HG03354 (cell line): ENCODE results near the gene CD8B2.
"Not testable (repeated sequence)": the region's sequence is repeated elsewhere in the genome, so short reads cannot be mapped to it uniquely, and the experiment has no call there.

Experiments used
- ATAC-seq: cut with Tn5 transposase; IDR thresholded peaks from one replicate; pipeline ENCODE4 v1.9.1; 2021; ENCODE audit warnings: mild to moderate bottlenecking; ENCODE audit not compliant: unreplicated experiment, poor library complexity, severe bottlenecking

The CD8B2 gene

DNA sequence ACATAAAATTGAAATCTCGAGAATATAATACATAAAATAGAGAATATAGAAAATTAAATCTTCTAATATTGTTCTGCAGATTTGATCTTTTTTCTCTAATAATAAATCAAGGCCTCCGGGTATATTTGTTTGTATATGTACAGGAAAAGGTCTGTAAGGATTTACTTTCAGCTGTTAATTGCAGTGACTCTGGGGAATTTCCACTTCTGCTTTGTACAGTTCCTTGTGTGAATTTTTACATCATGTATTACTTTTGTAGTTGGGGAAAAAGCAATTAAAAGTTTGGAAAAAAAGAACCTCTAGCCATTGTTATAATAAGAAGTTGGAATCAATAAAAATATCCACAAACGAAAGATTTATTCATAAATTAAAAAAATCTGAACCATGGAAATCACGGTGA, 23.6 kb downstream of the CD8B2 start:
- not testable (repeated sequence) for ATAC-seq

DNA sequence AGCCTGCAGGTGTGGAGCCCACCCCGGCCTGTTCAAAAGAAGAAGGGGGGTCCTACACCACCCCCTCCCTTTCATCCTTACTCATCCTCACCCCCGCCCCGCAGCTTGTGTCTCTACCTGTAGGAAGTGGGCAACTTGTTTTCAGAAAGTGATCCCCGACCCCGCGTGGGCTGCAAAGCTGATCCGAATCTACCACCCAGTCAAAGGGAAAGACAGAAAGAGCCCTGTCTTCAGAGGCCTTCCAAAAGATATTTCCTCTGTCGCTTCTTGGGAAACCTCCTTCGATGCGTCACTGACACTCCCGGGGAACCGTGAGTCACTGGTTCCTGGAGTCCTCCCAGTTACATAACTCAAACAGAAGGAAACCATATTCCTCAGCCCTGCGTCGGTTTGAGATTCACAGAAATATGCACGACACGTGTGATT, 24.3 kb downstream of the CD8B2 start:
- not testable (repeated sequence) for ATAC-seq

DNA sequence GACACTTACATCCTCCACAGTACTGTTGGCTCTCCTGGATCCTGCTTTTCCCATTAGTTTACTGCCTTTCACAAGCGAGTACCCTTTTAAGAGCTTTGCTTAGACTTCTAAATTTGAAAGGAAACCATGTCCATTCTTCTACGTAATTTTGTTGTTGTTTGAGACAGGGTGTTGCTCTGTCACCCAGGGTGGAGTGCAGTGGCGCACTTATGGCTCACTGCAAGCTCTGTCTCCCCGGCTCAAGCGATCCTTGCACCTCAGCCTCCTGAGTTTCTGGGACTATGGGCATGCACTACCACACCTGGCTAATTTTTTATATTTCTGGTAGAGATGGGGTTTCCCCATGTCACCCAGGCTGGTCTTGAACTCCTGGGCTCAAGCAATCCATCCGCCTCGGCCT, 24.8 kb downstream of the CD8B2 start:
- ATAC-seq, result not testable (repeated sequence)

DNA sequence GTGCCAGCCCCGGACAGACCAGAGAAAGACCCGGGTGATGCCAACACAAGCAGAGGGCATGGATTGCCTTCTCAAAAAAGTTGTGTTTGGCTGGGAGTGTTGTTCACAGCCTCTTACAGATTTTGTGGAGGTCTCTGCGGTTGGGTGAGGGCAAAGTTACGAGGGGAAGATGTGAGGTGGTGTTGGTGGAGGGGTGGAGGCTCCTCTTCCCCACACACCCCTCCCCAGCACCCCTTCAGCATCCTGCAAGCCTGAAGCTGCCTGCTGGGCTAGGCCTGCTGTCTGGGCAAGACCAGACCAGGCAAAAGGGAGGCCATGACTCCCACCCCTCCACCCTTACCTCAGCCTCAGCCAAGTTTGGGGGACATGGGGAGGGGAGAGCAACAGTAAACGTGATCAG, 26.2 kb downstream of the CD8B2 start:
- ATAC-seq, result not testable (repeated sequence)

DNA sequence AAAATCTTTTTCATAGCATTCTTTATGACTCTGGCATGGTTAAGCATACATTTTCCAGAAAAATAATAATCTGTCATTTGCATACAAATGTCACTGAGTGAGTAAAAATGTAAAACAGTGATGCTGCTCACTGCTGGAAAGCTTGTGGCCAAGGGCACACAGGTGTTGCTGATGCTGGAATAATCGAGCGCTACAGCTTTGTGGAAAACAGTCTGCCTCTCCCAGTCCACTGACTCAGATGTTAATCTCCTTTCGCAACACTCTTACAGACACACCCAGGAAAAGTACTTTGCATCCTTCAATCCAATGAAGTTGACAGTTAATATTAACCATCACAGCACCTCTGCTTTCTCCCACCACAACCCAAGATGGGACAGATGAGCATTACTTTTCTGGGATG, 27.7 kb downstream of the CD8B2 start:
- ATAC-seq, result not testable (repeated sequence)

DNA sequence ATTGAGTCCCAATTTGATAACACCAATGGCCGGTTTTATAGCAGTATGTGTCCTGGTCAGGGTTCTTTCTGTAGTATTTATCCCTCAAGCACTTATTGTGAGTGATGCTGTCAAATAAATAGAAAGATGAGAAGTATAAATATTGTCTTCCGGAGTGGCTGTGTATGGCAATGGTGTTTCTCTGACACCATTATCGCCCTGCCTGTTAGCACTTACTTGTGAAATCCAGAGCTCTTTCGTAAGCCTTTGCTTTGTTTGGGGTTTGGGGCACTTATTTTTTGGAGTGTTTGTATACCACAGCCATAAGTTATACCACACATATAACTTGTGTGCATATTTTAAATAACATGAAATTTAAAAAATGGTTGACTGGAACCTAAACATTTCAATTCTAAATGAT, 29.3 kb downstream of the CD8B2 start:
- ATAC-seq, result no peak

DNA sequence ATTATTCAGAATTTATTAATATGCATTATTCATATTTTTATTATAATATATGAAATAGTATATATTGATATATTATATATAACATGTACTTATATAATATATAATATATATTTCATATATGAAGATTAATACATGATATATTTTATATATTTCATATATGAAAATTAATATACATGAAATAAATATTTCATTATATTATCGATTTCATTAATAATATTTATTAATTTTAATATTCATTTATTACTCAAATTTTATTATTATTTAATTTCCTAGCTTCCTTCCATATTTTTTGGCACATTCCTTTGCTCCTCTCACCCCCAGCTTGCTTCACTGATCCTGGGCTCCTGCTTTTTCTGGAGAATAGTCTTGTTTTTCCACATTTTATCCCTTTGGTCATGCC, 29.7 kb downstream of the CD8B2 start:
- ATAC-seq, result no peak

DNA sequence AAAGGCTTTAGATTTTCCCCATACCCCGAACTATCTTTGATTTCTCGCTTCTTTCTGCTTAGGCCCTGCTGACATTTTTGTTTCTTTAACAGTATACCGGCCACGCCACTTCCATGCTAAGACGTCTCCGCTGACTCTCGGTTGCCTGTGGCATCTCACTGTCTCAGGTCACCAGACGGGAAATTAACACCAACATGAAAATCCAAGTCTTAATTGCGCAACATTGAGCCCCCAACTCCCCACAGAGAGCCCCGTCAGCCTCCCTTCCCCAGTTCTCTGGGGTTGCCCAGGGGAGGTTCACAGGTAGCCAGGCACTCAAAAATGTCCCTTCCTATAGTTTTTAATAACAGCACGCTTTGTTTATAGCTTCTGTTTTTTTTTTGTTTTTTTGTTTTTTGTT, 30.2 kb downstream of the CD8B2 start:
- no peak for ATAC-seq

DNA sequence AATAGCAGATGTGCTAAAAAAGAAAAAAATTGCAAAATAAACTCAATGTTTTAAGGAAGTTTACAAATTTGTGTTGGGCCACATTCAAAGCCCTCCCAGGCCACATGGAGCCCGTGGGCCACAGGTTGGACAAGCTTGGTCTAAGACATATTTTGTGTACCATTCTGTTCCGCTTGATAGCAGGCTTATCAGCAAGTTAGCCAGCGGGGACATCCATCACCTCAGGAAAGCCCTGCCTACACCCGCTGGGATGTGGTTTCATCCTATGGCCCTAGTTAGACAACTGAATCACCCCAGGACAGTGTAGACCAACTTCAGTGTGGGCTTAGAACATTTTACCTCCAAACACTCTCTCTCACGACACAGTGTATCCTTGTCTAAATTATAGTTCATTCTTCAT, 32.6 kb downstream of the CD8B2 start:
- ATAC-seq, result no peak

DNA sequence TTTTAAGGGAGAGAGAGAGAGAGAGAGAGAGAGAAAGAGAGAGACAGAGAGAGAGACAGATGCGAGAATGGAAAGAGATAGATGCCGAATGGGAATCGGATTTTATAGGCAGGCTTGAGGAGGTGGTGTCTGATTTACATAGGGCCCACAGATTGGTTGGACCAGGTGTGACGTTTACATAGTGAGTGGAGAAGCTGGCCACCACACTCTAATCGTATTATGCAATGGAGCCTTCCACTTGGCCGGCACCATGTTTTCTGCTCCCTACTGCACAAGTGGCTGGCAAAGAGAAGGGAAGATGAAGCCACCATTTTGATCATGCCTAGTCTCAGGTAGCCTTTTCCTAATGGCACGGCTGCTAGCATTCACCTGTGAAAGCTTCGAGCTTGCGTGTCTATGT, 33.9 kb downstream of the CD8B2 start:
- no peak for ATAC-seq

DNA sequence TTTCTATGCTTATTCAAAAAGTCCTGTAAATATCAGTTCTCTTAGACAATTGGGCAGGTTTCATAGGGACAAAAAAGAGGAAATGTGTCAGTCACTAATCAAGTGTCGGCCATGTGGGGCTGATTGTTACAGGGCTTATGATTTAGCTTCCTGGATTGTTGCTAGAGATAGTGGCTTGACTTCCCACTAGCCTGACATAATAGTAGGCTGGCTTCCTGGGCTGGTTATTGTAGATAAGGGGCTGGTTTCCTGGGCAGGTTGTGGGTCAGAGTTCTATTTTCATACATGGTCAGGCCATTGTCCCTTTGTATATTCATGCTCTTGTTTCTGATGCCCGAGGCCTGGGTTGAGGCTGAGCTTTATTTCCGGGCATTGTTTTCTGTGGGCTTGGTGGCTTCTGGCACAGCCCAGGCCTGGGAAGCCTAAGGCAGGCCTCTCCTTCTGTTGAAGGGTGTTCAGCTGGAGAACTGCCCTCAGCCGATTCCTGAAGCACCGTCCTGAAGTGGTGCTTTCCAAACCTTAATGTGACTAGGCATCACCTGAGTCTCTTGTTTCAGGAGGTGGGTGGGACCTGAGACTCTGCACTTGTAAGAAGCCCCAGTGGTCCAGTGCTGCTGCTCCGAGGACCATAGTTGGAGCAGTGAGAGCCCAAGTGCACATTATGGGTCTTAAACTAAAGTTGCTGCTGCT, 37.0 kb downstream of the CD8B2 start:
- no peak for ATAC-seq

DNA sequence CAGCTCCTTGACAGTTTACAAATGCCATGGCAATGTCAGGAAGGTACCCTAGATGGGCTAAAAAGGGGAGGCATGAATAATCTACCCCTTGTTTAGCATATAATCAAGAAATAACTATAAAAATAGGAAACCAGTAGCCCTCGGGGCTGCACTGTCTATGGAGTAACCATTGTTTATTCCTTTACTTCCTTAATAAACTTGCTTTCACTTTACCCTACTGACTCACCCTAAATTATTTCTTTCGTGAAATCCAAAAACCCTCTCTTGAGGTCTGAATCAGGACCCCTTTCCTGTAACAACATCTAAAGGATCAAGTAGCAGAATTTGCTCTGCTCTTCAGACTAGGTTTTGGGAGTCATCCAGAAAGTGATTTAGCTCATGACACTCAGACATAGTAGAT, 43.7 kb downstream of the CD8B2 start:
- ATAC-seq, result no peak

DNA sequence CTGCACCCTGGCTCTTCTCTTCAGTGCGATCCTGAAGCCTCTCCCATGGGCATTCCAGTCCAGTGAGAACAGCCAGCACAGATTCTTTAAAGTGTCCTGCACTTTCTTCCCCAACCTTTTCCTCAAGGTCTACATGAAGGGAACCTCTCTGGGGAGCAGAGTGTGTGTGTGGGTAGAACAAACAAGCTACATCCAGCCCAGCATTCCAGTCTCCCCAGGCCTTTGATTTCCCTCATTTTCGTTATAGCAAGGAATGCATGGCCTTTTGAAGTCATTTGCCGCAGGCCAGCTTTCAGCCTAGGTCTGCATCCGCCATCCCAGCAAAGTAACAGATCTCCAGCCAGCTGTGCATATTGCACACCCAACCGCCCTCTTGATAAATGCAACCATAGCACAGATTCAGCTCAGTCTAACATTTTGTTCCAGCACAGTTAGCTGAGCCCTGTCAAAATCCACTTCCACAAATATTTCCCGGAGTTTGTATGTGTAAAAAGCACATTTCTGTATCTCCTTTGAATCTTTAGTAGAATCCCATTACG, 44.6 kb downstream of the CD8B2 start:
- ATAC-seq, result no peak

DNA sequence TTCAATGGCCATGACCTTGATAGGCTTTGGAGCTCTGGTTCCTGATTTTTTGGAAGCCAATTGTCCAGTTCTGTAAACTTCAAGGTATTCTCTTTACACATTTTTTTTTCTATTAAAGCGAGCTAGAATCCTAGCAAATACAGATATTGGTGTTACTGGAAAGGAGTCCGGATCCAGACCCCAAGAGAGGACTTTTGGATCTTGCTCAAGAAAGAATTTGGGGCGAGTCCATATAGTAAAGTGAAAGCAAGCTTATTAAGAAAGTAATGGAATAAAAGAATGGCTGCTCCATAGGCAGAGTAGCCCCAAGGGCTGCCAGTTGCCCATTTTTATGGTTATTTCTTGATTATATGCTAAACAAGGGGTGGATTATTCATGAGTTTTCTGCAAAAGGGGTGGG, 45.1 kb downstream of the CD8B2 start:
- no peak for ATAC-seq

DNA sequence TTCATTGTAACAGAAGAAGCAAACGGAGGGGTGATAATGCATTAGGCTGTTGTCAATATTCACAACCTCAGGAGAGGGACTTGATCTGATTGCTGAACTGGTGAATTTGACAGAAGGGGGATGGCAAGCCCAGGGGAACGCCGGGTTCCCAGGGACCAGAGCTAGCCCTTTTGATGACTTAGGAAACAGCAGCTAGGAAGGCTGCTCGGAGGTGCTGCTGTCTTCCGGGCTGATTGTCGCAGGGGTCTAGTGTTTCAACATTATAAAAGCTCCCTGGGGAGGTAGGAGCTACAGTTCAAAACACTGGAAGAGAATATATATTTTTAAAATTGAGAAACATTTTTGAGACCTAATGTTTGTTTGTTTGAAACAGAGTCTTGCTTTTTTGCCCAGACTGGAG, 47.3 kb downstream of the CD8B2 start:
- no peak for ATAC-seq

DNA sequence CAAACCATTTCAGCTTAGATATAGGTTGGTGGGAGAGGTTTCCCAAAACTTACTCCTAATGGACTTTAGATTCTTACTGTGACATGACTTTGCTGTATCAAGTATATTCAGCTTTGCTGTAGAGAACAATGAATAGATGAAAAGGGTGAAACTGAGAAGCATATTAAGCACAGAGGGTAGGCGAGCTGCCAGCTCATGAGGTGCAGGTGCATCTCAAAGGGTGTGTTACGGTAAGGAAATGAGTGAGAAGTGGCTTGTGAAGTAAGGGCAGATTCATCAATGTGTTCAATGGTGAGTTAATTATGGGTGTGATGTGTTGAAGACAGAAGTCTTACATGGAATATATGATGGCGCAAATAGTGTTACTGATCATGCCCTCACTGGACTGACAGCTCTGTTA, 49.3 kb downstream of the CD8B2 start:
- ATAC-seq, result no peak

DNA sequence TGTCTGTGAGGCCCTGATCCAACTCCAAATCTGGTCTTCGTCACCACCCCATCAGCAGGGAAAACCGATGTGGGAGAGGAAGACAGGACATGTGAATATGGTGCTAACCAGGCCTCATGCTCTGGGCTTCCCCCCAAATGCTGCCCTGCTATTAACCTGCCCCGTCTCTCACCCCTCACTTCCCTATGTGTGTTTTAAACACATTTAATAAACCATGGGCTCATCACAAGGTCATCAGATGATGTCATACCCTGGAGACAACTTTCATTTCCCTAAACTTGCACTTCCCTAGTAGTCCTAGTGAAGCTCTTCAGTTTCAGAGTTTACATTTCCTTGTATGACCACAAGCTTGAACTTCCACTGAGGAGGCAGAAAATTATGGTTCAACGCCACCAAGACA, 49.9 kb downstream of the CD8B2 start:
- ATAC-seq, result no peak

DNA sequence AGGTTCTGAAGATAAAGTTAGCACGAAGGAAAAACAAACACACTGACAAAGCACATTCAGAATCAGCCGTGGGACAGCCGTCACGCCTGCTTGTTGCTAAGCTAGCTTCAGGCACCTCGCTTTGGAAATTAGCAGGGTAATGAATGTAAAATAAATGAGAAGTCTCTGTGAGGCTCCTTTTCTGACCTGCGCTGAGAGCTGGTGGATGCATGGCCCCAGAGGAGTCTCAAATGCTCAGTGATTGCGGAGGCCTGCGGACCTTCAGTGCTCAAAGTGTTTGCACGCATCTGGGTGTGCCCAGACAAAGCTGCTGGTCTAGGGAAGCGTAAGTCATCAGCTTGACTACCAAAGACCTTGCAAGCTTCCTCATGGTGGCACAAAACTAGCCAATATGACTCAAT, 50.6 kb downstream of the CD8B2 start:
- no peak for ATAC-seq

DNA sequence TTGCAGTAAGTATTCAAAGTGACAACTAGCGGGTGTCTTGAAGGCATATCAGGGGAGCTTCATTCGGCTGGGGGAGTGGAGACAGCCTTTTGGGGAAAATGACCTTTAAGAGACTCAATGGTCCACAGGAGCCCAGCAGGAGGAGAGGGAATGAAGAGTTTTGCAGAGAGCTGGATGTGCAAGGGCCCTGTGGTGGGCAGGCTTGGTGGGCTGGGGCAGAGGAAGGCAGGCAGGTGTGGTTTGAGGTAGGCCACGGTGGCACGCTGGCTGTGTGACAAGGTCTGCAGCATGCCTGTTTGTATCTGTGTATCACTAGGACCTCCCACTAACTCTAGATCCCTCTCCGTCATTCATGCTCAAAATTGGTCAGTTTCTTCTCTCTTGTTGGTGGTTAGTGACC, 53.7 kb downstream of the CD8B2 start:
- ATAC-seq, result no peak

DNA sequence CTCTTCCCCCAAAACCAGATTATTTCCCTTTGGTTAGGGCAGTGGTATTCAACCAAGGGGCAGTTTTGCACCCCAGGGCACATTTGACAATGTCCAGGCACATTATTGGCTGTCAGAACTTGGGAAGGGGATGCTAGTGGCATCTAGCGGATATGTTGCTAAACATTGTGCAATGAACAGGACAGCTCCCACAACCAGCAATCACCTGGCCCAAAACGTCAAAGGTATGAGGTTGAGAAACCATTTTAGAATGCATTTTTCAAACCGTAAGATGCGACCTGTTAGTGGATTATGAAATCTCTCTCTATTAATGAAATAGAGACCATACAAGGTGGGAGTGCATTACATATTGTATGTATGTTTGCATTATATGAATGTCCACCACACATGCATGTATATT, 54.2 kb downstream of the CD8B2 start:
- ATAC-seq, result no peak

DNA sequence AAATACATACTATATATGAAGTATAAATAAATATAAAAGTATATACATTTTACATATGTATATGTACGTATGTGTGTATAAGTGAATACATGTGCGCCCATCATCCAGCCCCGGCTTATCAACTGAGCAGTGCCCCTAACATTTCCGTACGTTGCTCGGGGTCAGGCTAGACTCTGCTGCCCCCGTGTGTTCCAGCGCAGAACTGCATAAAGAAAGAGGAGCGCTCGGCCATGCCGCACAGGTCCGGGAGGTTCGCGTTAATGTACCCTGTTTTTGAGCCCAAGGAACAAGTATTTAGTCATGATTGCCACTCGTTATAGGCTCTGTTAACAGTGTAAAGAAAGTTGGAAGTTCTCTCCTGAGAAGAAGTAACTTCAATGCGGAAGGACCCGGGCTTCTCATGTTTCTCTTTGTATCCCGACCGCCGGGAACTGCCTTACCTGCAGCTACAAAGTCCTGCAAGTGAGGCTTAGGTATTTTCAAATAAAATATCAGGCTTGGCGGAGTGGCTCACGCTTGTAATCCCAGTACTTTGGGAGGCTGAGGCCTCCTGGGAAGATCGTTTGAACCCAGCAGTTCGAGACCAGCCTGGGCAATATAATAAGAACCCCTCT, 55.7 kb downstream of the CD8B2 start:
- peak; percentile 98 for ATAC-seq

DNA sequence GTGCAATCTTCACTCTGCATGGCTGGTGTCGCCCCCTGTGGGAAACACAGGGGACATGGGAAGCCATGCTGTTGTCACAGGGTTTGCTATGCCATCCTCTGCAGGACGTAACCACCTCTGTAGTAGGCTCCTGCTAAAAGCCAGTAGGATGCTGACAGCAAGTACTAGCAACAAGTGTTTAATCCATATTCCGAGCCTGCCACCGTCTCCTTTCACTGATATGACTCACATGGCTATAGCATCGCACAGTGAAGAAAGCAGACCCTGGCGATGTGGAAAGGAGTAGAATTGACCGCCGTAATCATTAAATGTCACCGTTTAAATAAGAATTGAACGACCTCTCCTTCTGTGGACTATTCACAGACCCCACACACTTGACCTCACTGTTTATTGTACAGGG, 57.8 kb downstream of the CD8B2 start:
- ATAC-seq, result no peak
